T-cell (primary cell): ENCODE measurements around the gene AJUBA. TPM values are rescaled to one million over a fixed set of nuclear protein-coding genes. Genes with fewer than 3 reads are reported as not detected.

Source experiments
- ATAC-seq, 4 experiments: fragments of 200-7000 bp in 3 of 4; fragments of 150-1000 bp in 1 of 4; cut with Tn5 transposase; replicated peaks in 1 of 4; 1 replicate in 3 of 4; 2 replicates in 1 of 4; pipeline ENCODE4 v1.10.0; 2021; ENCODE audit warnings: moderate library complexity in 3 of 4, mild to moderate bottlenecking in 2 of 4, moderate number of reproducible peaks in 1 of 4
- CTCF ChIA-PET, 2 donors: fragments of 300-600 bp; sonication (Branson Sonifier 250); formaldehyde crosslinking; loops; one replicate each; lab custom pipeline; 2022; ENCODE audit warnings: antibody characterized with exemption in 2 of 2; lab: Charles Lee
- POLR2A ChIA-PET, 2 donors: fragments of 300-600 bp; sonication (Branson Sonifier 250); formaldehyde crosslinking; loops; one replicate each; lab custom pipeline; 2022; ENCODE audit warnings: antibody characterized with exemption in 2 of 2; lab: Charles Lee
- DNase-seq, 35 experiments: peaks; one replicate each; pipeline versions ENCODE4 v3.0.0 to v3.0.0-alpha.2; 2013 to 2023
- H3K27ac ChIP-seq: one replicate; pipeline ENCODE4 v1.5.1; 2013; ENCODE audit warnings: low read length
- H3K27me3 ChIP-seq, 2 experiments: replicated peaks in 1 of 2; 1 replicate in 1 of 2; 2 replicates in 1 of 2; pipeline versions ENCODE4 v1.6.1 to v1.7.0; 2013; ENCODE audit warnings: low read length in 1 of 2, mixed read lengths in 1 of 2; ENCODE audit not compliant: control insufficient read depth in 2 of 2, insufficient read depth in 2 of 2; ENCODE audit errors: extremely low read depth in 1 of 2
- H3K36me3 ChIP-seq, 2 donors: 1 replicate in 1 of 2; 2 replicates in 1 of 2; pipeline versions ENCODE4 v1.6.1 to v1.7.0; 2013; ENCODE audit warnings: low read length in 1 of 2; ENCODE audit not compliant: control insufficient read depth in 2 of 2, insufficient read depth in 1 of 2; ENCODE audit errors: extremely low read depth in 1 of 2
- H3K4me1 ChIP-seq, 2 experiments: 1 replicate in 1 of 2; 2 replicates in 1 of 2; pipeline versions ENCODE4 v1.6.1 to v1.7.0; 2013; ENCODE audit warnings: low read length in 2 of 2, mixed read lengths in 1 of 2; ENCODE audit not compliant: insufficient read depth in 2 of 2, control insufficient read depth in 1 of 2; ENCODE audit errors: extremely low read depth in 1 of 2
- H3K4me3 ChIP-seq, 2 donors: 1 replicate in 1 of 2; 2 replicates in 1 of 2; pipeline versions ENCODE4 v1.5.1 to v1.7.0; 2013; ENCODE audit warnings: mild to moderate bottlenecking in 2 of 2, low read length in 1 of 2, moderate library complexity in 1 of 2; ENCODE audit not compliant: control insufficient read depth in 1 of 2; ENCODE audit errors: extremely low read depth in 1 of 2
- H3K9me3 ChIP-seq: 2 replicates; pipeline ENCODE4 v1.7.0; 2013
- H3K27ac Mint-ChIP-seq, 2 donors: one replicate each; pipeline ENCODE4 v1.8.0; 2020 to 2021; ENCODE audit warnings: mild to moderate bottlenecking in 2 of 2, mixed read lengths in 2 of 2
- H3K27me3 Mint-ChIP-seq, 2 donors: one replicate each; pipeline ENCODE4 v1.8.0; 2021 to 2022; ENCODE audit warnings: mixed read lengths in 2 of 2
- H3K36me3 Mint-ChIP-seq: one replicate; pipeline ENCODE4 v1.8.0; 2021; ENCODE audit warnings: mixed read lengths
- H3K4me1 Mint-ChIP-seq, 3 donors: one replicate each; pipeline ENCODE4 v1.8.0; 2020 to 2022; ENCODE audit warnings: mixed read lengths in 3 of 3, mild to moderate bottlenecking in 1 of 3
- H3K4me3 Mint-ChIP-seq, 3 donors: one replicate each; pipeline ENCODE4 v1.8.0; 2020 to 2022; ENCODE audit warnings: mild to moderate bottlenecking in 3 of 3, mixed read lengths in 3 of 3, moderate library complexity in 3 of 3
- H3K9me3 Mint-ChIP-seq, 3 donors: one replicate each; pipeline ENCODE4 v1.8.0; 2020 to 2022; ENCODE audit warnings: mixed read lengths in 3 of 3
- WGBS: methylation state at CpG from one replicate; pipeline ENCODE4 v1.1.5; 2013; ENCODE audit warnings: missing lambda C conversion rate; ENCODE audit not compliant: insufficient coverage; 5-methylcytosine and 5-hydroxymethylcytosine counted together
- total RNA-seq, 35 experiments: library from RNA in 6 of 35; stranded (reverse) in 6 of 35; fragments of 120-200 nt in 1 of 35; gene quantifications; one replicate each; pipeline versions ENCODE4 v1.2.1 to v1.2.4 and lab custom pipeline; 2013 to 2026

The AJUBA gene
- total RNA-seq, 5 donors from 2014 or later (not counting 1 experiment from before 2014, with no cell fraction given): 1.8 to 3.1 (median 2.4) TPM

- Mint-ChIP-seq H3K4me1 (peaks cover 8 to 11% (median 9%) of the 10 kb centered on the region in 3 donors), H3K4me3 (peak overlapping the region in 1 of 3 donors; percentile 17), H3K36me3 (no peaks in the 10 kb centered on the region), H3K9me3 (no peaks in the 10 kb centered on the region), H3K27me3 (no peaks in the 10 kb centered on the region), H3K27ac (no peak overlapping the region)
- Histone ChIP-seq H3K36me3 (peaks cover 0 to 2% of the 10 kb centered on the region in 2 donors), H3K9me3 (no peaks in the 10 kb centered on the region), H3K27ac (no peak overlapping the region), H3K4me3 (no peak overlapping the region), H3K4me1 (peaks cover 2 to 30% of the 10 kb centered on the region in 2 experiments), H3K27me3 (peaks cover 0 to 26% of the 10 kb centered on the region in 2 experiments)
- POLR2A ChIA-PET: interaction anchor here in 1 of 2 donors (0.6 kb wide), 1 partner anchor 9 kb away, joined by 6 read pairs; no protein-coding TSS in a partner anchor
- CTCF ChIA-PET: interaction anchor here (0.5 to 1.4 kb wide), 4 partner anchors 15 to 313 kb away, joined by 3 to 7 read pairs (median 4); no protein-coding TSS in a partner anchor
- WGBS: 88% methylated on average over 4 of the region's 8 CpGs
- DNase-seq: no peak
- ATAC-seq: no peak
These were observed 4.5 kb downstream of the AJUBA start for GRCh38 chr14:22977684-22978486.

GRCh38 chr14:22977434-22977683, 5.0 kb downstream of the AJUBA start:
- peaks cover 0 to 21% of the 10 kb centered on the region in 2 experiments for H3K27me3 ChIP-seq
- H3K9me3 Mint-ChIP-seq: no peaks in the 10 kb centered on the region
- ChIA-PET POLR2A (no interaction called here), CTCF (interaction anchor here (0.5 to 1.4 kb wide), 4 partner anchors 47 to 314 kb away, joined by 3 to 7 read pairs (median 4); no protein-coding TSS in a partner anchor)
- DNase-seq (no peak), ATAC-seq (no peak)
- peaks cover 0 to 2% of the 10 kb centered on the region in 2 donors for H3K36me3 ChIP-seq
- no peak overlapping the region for H3K4me3 Mint-ChIP-seq
- no peak overlapping the region for H3K27ac ChIP-seq
- no peaks in the 10 kb centered on the region for H3K36me3 Mint-ChIP-seq
- H3K27me3 Mint-ChIP-seq: no peaks in the 10 kb centered on the region
- no peaks in the 10 kb centered on the region for H3K9me3 ChIP-seq
- peaks cover 8 to 11% (median 9%) of the 10 kb centered on the region in 3 donors for H3K4me1 Mint-ChIP-seq
- no peak overlapping the region for H3K27ac Mint-ChIP-seq
- no peak overlapping the region for H3K4me3 ChIP-seq
- H3K4me1 ChIP-seq: peaks cover 2 to 25% of the 10 kb centered on the region in 2 experiments

- ATAC-seq (no peak), DNase-seq (no peak)
- Mint-ChIP-seq H3K9me3 (no peaks in the 10 kb centered on the region), H3K4me3 (no peak overlapping the region), H3K4me1 (peaks cover 8 to 11% (median 9%) of the 10 kb centered on the region in 3 donors), H3K27ac (peak overlapping the region in 1 of 2 donors; percentile 25), H3K27me3 (no peaks in the 10 kb centered on the region), H3K36me3 (no peaks in the 10 kb centered on the region)
- ChIA-PET POLR2A (no interaction called here), CTCF (interaction anchor here (0.5 to 1.6 kb wide), 9 partner anchors 10 to 334 kb away, joined by 3 to 12 read pairs (median 5); no protein-coding TSS in a partner anchor)
- peaks cover 0 to 2% of the 10 kb centered on the region in 2 donors for H3K36me3 ChIP-seq
- H3K27ac ChIP-seq: no peak overlapping the region
- whole genome bisulfite sequencing: 83% methylated on average over 3 of the region's 6 CpGs
- peaks cover 0 to 16% of the 10 kb centered on the region in 2 experiments for H3K27me3 ChIP-seq
- no peaks in the 10 kb centered on the region for H3K9me3 ChIP-seq
- H3K4me1 ChIP-seq: peaks cover 2 to 20% of the 10 kb centered on the region in 2 experiments
- no peak overlapping the region for H3K4me3 ChIP-seq
These were observed 5.5 kb downstream of the AJUBA start for GRCh38 chr14:22976620-22977433.

GRCh38 chr14:22974530-22975313, 7.6 kb downstream of the AJUBA start:
- DNase-seq: no peak

GRCh38 chr14:22973217-22974032, 8.9 kb downstream of the AJUBA start:
- no peaks in the 10 kb centered on the region for H3K4me1 Mint-ChIP-seq
- no peaks in the 10 kb centered on the region for H3K9me3 ChIP-seq
- DNase-seq: peak in 11 of 35 experiments; percentile 9 to 71 (median 30)
- 75% methylated on average over 5 of the region's 6 CpGs for WGBS
- ChIA-PET POLR2A (interaction anchor here (0.6 kb wide), 2 partner anchors 10 to 15 kb away, joined by 3 to 4 read pairs; no protein-coding TSS in a partner anchor), CTCF (interaction anchor here (0.5 to 3.7 kb wide), 23 partner anchors 9 to 995 kb away, joined by 3 to 23 read pairs (median 3); partner anchors contain the start of genes AJUBA (in 1 of the 2) and CDH24 (in 1 of the 2))
- H3K36me3 Mint-ChIP-seq: peaks cover 3% of the 10 kb centered on the region
- no peak overlapping the region for H3K27ac Mint-ChIP-seq
- peaks cover 0 to 2% of the 10 kb centered on the region in 2 donors for H3K27me3 Mint-ChIP-seq
- no peaks in the 10 kb centered on the region for H3K4me1 ChIP-seq
- peaks cover 0 to 2% of the 10 kb centered on the region in 2 donors for H3K36me3 ChIP-seq
- no peak overlapping the region for H3K4me3 ChIP-seq
- no peak overlapping the region for H3K27ac ChIP-seq
- no peaks in the 10 kb centered on the region for H3K9me3 Mint-ChIP-seq
- H3K27me3 ChIP-seq: peaks cover 0 to 4% of the 10 kb centered on the region in 2 experiments
- ATAC-seq: peak; percentile 39 to 66 (median 60)
- no peak overlapping the region for H3K4me3 Mint-ChIP-seq

More at GRCh38 chr14:22974530-22975313, 7.6 kb downstream of the AJUBA start:
- no peak overlapping the region for H3K4me3 ChIP-seq
- no peak overlapping the region for H3K27ac ChIP-seq
- no peaks in the 10 kb centered on the region for H3K4me1 ChIP-seq
- Mint-ChIP-seq H3K9me3 (no peaks in the 10 kb centered on the region), H3K4me3 (no peak overlapping the region), H3K36me3 (no peaks in the 10 kb centered on the region), H3K27me3 (no peaks in the 10 kb centered on the region), H3K4me1 (peaks cover 2 to 6% (median 3%) of the 10 kb centered on the region in 3 donors), H3K27ac (no peak overlapping the region)
- no peak for ATAC-seq
- no peaks in the 10 kb centered on the region for H3K9me3 ChIP-seq
- ChIA-PET CTCF (interaction anchor here (0.6 to 1.6 kb wide), 4 partner anchors 9 to 83 kb away, joined by 3 to 4 read pairs (median 4); partner anchors contain the start of gene CDH24 (in 1 of the 2)), POLR2A (interaction anchor here in 1 of 2 donors (0.6 to 0.7 kb wide), 2 partner anchors 17 to 115 kb away, joined by 5 to 13 read pairs; no protein-coding TSS in a partner anchor)
- 95% methylated on average over 6 of the region's 9 CpGs for WGBS
- peaks cover 0 to 4% of the 10 kb centered on the region in 2 experiments for H3K27me3 ChIP-seq
- peaks cover 0 to 2% of the 10 kb centered on the region in 2 donors for H3K36me3 ChIP-seq
